ENCODE data around the gene GRID1. TPM values are rescaled to one million over a fixed set of nuclear protein-coding genes. Genes with fewer than 3 reads are reported as not detected.

GRID1 gene
- total RNA-seq, 4 donors from 2014 or later, result 17.2 to 28.1 (median 23.6) TPM

DNA sequence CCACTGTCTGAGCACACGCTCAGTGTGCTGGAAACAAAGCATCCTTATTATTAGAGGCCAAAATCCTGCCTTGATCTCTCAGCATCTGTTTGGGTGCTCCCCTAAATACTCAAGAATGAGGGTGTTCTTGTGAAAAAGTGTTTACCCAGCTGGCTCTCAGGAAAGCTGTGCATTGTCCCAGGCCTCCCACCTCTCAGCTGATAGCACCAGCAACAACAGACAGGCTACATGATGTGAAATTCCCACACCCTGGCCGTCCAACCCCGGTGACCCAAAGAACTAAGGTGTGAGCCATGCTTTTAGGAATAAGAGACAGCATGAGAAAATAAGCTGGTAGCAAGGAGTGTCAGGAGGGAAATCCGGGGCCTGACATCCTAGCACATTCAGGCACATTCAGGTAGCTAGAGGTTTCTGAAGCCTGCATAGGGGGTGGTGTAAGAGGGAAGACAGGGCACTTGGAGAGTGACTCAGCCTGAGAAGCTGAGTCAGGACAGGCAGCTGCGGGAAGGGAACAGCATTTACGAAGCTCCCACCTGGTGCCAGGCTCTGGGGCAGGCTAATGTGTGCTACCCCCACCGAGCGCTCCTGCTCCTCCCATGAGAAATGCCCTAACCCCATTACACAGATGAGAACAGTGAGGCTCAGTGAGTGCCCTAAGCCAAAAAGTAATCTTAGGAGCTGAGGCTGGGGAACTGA is 205.6 kb downstream of the GRID1 start:
- no peak for TF ChIP-seq POLR2A (IDR thresholded peaks at IDR 0.05)
- no peak for TF ChIP-seq CTCF (IDR thresholded peaks at IDR 0.05)
- intact Hi-C loops (cut with DNase I), result no loop called here

GRCh38 chr10:86159797-86160196 is 206.8 kb downstream of the GRID1 start:
- TF ChIP-seq CTCF (IDR thresholded peaks at IDR 0.05), result no peak
- TF ChIP-seq POLR2A (IDR thresholded peaks at IDR 0.05), result no peak
- WGBS, 2 donors, result 73 to 85% methylated on average over 3 of the region's 3 CpGs
- H3K27me3 ChIP-seq, result no peaks in the 10 kb centered on the region
- H3K4me3 ChIP-seq (replicated peaks in 1 of 3), result no peak overlapping the region
- H3K36me3 ChIP-seq, result no peaks in the 10 kb centered on the region
- peaks cover 0 to 15% of the 10 kb centered on the region in 2 donors for H3K4me1 ChIP-seq
- intact Hi-C loops (cut with DNase I), result no loop called here
- no peak overlapping the region for H3K27ac ChIP-seq
- DNase-seq, result no peak
- no peaks in the 10 kb centered on the region for H3K9me3 ChIP-seq

More for the DNA sequence above, 205.6 kb downstream of the GRID1 start:
- Histone ChIP-seq H3K9me3 (no peaks in the 10 kb centered on the region), H3K36me3 (no peaks in the 10 kb centered on the region), H3K4me3 (replicated peaks in 1 of 3) (no peak overlapping the region), H3K27me3 (no peaks in the 10 kb centered on the region), H3K27ac (no peak overlapping the region), H3K4me1 (peaks cover 0 to 15% of the 10 kb centered on the region in 2 donors)
- no peak for DNase-seq
- WGBS, 2 donors, result 87 to 88% methylated on average over 8 of the region's 8 CpGs

GRCh38 chr10:86155054-86155921 is 211.3 kb downstream of the GRID1 start:
- Histone ChIP-seq H3K9me3 (no peaks in the 10 kb centered on the region), H3K4me3 (replicated peaks in 1 of 3) (no peak overlapping the region), H3K27me3 (no peaks in the 10 kb centered on the region), H3K27ac (no peak overlapping the region), H3K36me3 (no peaks in the 10 kb centered on the region), H3K4me1 (no peaks in the 10 kb centered on the region)
- WGBS, 2 donors, result 69 to 71% methylated on average over 7 of the region's 7 CpGs
- no peak for DNase-seq
- intact Hi-C loops (cut with DNase I), result no loop called here
- TF ChIP-seq POLR2A (IDR thresholded peaks at IDR 0.05) (no peak), CTCF (IDR thresholded peaks at IDR 0.05) (no peak)

DNA sequence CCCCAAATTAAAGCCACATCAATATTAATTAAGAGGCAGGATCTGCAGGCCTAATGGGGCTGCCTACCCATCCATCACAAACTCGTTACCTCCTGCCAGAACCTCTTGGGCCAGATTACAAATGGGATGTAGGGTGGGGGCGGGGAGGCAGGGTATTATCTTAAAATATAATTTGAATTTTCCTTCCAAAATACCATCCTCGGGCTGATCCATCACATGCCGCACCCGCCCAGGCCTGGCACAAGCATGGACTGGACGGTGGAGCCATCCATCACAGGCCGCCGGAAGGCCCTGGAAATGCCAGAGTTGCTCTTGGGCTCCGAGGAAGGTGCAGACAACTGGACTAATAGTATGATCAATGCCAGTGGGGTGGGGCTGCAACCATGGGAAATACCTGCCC is 212.8 kb downstream of the GRID1 start:
- Histone ChIP-seq H3K4me3 (replicated peaks in 1 of 3) (no peak overlapping the region), H3K4me1 (no peaks in the 10 kb centered on the region), H3K27me3 (no peaks in the 10 kb centered on the region), H3K9me3 (no peaks in the 10 kb centered on the region), H3K27ac (no peak overlapping the region), H3K36me3 (no peaks in the 10 kb centered on the region)
- intact Hi-C loops (cut with DNase I), result no loop called here
- TF ChIP-seq CTCF (IDR thresholded peaks at IDR 0.05), result no peak
- no peak for TF ChIP-seq POLR2A (IDR thresholded peaks at IDR 0.05)
- no peak for DNase-seq
- WGBS, 2 donors, result 90 to 92% methylated on average over 9 of the region's 9 CpGs

- TF ChIP-seq CTCF (IDR thresholded peaks at IDR 0.05) (no peak), POLR2A (IDR thresholded peaks at IDR 0.05) (no peak)
- no peaks in the 10 kb centered on the region for H3K9me3 ChIP-seq
- no peak overlapping the region for H3K4me3 ChIP-seq (replicated peaks in 1 of 3)
- no peaks in the 10 kb centered on the region for H3K36me3 ChIP-seq
- WGBS, 2 donors, result 84 to 91% methylated on average over 4 to 5 of the region's 5 CpGs
- no peak overlapping the region for H3K27ac ChIP-seq
- no peaks in the 10 kb centered on the region for H3K4me1 ChIP-seq
- intact Hi-C loops (cut with DNase I), result no loop called here
- no peaks in the 10 kb centered on the region for H3K27me3 ChIP-seq
- no peak for DNase-seq
Measured at GRCh38 chr10:86152911-86153310, 213.7 kb downstream of the GRID1 start.

Measured in thyroid gland (tissue), 4 donors.